ENCODE measurements around the gene CUL1.

The CUL1 gene

GRCh38 chr7:148661471-148661870 is 37.2 kb upstream of the CUL1 start:
- H4K20me1 ChIP-seq (ENCODE audit: insufficient read depth) = no peaks in the 10 kb centered on the region
- H3K27me3 ChIP-seq (ENCODE audit: insufficient read depth, low read depth) = no peaks in the 10 kb centered on the region
- no peaks in the 10 kb centered on the region for H3K36me3 ChIP-seq (ENCODE audit: insufficient read depth)
- H3K9ac ChIP-seq = no peak overlapping the region
- H3K79me2 ChIP-seq (ENCODE audit: insufficient read depth, low read depth) = no peaks in the 10 kb centered on the region
- TF ChIP-seq CTCF (conservative IDR thresholded peaks at IDR 0.05; ENCODE audit: low read depth, low read length) = no peak
- peak overlapping the region; percentile 53 for H2AFZ ChIP-seq (ENCODE audit: low read depth)
- peak overlapping the region; percentile 52 for H3K4me2 ChIP-seq
- peak overlapping the region; percentile 23; the same call in 1 of the 2 replicates for H3K27ac ChIP-seq
- peaks cover 17% of the 10 kb centered on the region for H3K4me1 ChIP-seq (ENCODE audit: low read depth, poor library complexity, severe bottlenecking)
- no peak overlapping the region for H3K4me3 ChIP-seq (IDR thresholded peaks at IDR 0.05; ENCODE audit: insufficient read depth, low read depth, low read length)

- Histone ChIP-seq H3K4me2 (no peak overlapping the region), H3K27ac (no peak overlapping the region), H2AFZ (ENCODE audit: low read depth) (no peak overlapping the region), H3K4me3 (IDR thresholded peaks at IDR 0.05; ENCODE audit: insufficient read depth, low read depth, low read length) (no peak overlapping the region), H3K79me2 (ENCODE audit: insufficient read depth, low read depth) (no peaks in the 10 kb centered on the region), H3K9ac (no peak overlapping the region), H4K20me1 (ENCODE audit: insufficient read depth) (no peaks in the 10 kb centered on the region), H3K36me3 (ENCODE audit: insufficient read depth) (no peaks in the 10 kb centered on the region), H3K27me3 (ENCODE audit: insufficient read depth, low read depth) (no peaks in the 10 kb centered on the region), H3K4me1 (ENCODE audit: low read depth, poor library complexity, severe bottlenecking) (peaks cover 17% of the 10 kb centered on the region)
- no peak for TF ChIP-seq CTCF (conservative IDR thresholded peaks at IDR 0.05; ENCODE audit: low read depth, low read length)
These were observed 36.1 kb upstream of the CUL1 start for GRCh38 chr7:148662646-148663045.

- Histone ChIP-seq H3K36me3 (ENCODE audit: insufficient read depth) (no peaks in the 10 kb centered on the region), H2AFZ (ENCODE audit: low read depth) (no peak overlapping the region), H3K4me3 (IDR thresholded peaks at IDR 0.05; ENCODE audit: insufficient read depth, low read depth, low read length) (no peak overlapping the region), H3K9ac (no peak overlapping the region), H3K27me3 (ENCODE audit: insufficient read depth, low read depth) (no peaks in the 10 kb centered on the region), H3K27ac (no peak overlapping the region), H3K79me2 (ENCODE audit: insufficient read depth, low read depth) (no peaks in the 10 kb centered on the region), H3K4me2 (no peak overlapping the region), H4K20me1 (ENCODE audit: insufficient read depth) (no peaks in the 10 kb centered on the region), H3K4me1 (ENCODE audit: low read depth, poor library complexity, severe bottlenecking) (peaks cover 17% of the 10 kb centered on the region)
- no peak for TF ChIP-seq CTCF (conservative IDR thresholded peaks at IDR 0.05; ENCODE audit: low read depth, low read length)
These were observed 34.4 kb upstream of the CUL1 start for GRCh38 chr7:148664324-148664723.

GRCh38 chr7:148665221-148665620 is 33.5 kb upstream of the CUL1 start:
- no peak overlapping the region for H3K9ac ChIP-seq
- no peak for TF ChIP-seq CTCF (conservative IDR thresholded peaks at IDR 0.05; ENCODE audit: low read depth, low read length)
- no peaks in the 10 kb centered on the region for H3K27me3 ChIP-seq (ENCODE audit: insufficient read depth, low read depth)

More at GRCh38 chr7:148665221-148665620, 33.5 kb upstream of the CUL1 start:
- Histone ChIP-seq H3K4me2 (no peak overlapping the region), H3K79me2 (ENCODE audit: insufficient read depth, low read depth) (no peaks in the 10 kb centered on the region), H2AFZ (ENCODE audit: low read depth) (no peak overlapping the region), H3K36me3 (ENCODE audit: insufficient read depth) (no peaks in the 10 kb centered on the region), H3K4me3 (IDR thresholded peaks at IDR 0.05; ENCODE audit: insufficient read depth, low read depth, low read length) (no peak overlapping the region), H4K20me1 (ENCODE audit: insufficient read depth) (no peaks in the 10 kb centered on the region), H3K4me1 (ENCODE audit: low read depth, poor library complexity, severe bottlenecking) (peaks cover 15% of the 10 kb centered on the region), H3K27ac (no peak overlapping the region)

All from KMS-11 (cell line).